GF-D8 (cell line): ENCODE data around the gene GARIN5A.

Experiments
- DNase-seq: peaks from one replicate; lab custom pipeline; 2025; lab: John Stamatoyannopoulos, UW

GARIN5A gene

DNA sequence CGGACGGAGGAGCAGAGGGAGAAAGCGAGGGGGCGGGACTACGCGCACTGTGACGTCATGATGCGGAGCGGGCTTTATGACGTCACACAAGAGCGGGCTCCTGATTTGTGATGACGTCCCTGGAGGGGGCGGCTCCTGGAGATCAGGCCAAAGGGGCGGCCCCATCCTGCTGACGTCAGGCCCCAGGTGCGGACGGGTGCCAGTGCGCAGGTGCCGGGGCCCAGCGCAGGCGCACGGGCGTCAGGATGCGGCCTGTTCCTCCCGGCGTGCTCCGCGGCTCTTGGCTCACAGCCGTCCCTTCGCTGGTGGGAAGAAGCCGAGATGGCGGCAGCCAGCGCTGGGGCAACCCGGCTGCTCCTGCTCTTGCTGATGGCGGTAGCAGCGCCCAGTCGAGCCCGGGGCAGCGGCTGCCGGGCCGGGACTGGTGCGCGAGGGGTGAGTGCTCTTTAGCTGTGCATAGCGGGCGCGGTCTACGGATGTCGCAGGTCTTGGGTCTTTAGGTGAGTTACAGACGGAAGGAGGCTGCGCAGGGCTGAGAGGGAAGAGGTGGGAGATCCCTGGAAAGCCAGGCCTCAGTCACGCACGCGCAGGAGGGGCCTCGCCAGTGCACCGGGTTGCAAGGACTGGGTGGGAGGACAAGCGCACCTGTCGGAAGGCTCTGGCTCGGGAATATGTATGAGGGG is at the start of gene GARIN5A, which contains the start of gene EMC10:
TSS of gene GARIN5A (minus strand) at position 625 of the 683 bp plus-strand sequence. CDS start at position 165, 460 bp downstream.
TSS of gene EMC10 (plus strand) at position 284 of the 683 bp plus-strand sequence. CDS start at position 322, 38 bp downstream.
- DNase-seq, result peak; percentile 36

DNA sequence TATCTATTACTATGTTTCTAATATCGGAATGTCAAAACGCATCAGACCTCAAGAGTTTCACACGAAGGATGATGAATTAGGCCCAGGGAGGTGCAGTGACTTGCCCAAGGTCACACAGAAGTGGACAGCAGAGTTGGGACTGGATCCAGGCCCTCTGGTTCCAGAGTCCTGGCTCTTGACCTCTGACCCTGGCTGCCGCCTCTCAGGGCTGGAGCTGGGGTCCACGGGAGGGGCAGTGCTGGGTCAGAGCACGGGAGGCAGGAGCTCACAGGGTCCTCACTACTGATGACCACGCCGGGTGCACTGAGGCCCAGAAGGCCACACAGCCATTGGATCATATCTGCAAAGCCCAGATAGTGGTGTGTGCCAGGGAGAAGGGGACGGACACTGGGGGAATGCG is 46.2 kb upstream of the GARIN5A start:
- no peak for DNase-seq

DNA sequence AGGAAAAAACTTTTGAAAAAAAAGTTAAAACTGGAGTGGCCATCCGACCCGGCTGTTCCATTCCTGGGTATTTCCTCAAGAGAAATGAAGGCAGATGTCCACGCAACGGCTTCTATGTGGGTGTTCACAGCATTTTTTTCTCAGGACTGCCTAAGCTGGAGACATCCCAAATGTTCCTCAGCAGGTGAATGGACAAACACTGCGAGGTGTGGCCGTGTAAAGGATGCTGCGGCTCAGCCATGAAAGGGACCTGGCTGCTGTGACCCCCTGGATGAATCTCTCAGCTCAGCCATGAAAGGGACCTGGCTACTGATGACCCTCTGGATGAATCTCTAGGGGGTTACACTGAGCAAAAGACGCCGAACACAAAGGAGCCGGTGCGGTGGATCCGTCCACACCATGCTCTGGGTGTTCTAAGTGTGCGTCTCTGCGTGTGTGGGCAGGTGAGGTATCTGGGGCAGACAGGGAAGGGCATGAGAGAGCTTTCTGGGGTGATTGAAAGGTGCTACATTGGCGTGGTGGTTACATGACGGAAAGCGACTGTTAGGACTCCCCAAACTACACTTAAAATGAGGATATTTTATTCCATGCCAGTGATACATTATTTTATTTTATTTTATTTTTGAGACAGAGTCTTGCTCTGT is 44.3 kb upstream of the GARIN5A start:
- no peak for DNase-seq

DNA sequence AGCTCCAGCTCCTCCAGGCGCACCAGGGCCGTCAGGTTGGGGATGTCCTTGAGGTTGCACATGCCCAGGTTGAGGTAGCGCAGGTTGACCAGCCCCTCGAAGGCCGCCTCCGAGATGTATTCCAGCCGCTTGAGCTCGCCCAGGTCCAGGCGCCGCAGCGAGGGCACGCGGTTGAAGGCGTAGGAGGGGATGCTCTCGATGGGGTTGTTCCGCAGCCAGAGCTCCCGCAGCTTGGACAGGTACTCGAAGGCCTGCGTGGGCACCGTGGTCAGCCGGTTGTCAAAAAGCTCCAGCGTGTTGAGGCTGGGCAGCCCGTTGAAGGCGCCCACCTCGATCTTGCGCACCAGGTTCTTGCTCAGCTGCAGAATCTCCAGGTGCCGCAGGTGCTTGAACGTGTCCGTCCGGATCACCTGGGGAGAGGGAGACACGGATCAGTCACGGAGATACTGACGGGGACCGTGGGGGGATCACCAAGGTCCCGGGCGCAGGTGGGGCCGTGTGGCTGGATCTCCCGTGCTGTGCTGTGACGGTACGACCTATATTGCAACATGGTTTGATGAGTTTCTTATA is 42.4 kb upstream of the GARIN5A start:
- no peak for DNase-seq

DNA sequence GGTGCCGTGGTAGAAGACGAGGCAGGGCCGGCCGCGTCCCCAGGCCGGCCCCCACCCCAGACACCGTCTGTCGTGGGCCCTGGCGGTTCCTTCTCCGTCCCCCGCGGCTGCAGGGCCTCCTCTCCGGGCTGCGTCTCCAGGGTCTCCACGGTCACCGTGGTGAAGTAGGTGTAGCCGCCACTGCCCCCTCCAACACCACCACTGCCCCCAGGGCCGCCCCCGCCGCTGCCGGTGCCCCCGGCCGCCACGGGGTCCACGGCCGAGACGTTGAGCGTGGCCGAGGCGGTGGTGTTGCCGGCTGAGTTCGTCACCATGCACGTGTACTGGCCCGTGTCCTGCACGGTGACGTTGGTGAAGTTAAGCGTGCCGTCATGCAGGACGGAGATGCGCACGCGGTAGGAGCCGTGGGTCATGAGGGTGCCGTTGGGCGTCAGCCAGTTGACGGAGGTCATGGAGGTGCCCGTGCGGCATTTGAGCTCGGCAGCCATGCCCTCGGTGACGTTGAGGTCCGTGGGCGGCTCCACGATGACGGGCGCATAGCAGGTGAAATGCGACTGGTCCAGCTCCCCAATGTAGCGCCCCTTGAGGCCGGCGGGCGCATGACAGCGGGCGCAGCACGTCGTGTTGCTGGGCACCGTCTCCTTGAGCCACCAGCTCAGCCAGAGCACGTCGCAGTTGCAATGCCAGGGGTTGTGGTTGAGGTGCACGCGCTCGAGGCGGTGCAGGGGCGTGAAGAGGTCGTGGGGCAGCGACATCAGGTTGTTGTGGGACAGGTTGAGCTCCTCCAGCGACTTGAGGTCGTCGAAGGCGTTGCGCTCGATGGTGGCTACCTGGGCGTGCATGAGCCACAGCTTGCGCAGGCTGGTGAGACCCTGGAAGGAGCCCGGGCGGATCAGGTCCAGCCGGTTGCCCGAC is 41.7 kb upstream of the GARIN5A start:
- DNase-seq, result no peak

DNA sequence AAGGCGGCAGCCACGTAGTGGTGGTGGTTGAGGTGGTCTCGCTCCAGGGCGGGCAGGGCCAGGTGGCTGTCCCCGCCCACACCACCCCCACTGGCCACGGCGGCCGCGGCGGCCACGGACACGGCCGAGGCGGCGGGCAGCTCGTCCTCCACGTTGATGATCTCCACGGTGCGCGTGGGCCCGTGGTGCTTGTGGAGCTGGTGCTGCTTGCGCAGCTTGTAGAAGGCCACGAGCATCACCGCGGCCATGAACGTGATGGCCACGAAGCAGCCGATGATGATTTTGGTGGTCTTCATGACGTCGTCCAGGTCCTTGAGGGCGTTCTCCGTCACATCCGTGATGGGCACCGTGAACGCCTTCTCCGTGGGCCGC is 41.0 kb upstream of the GARIN5A start:
- no peak for DNase-seq

DNA sequence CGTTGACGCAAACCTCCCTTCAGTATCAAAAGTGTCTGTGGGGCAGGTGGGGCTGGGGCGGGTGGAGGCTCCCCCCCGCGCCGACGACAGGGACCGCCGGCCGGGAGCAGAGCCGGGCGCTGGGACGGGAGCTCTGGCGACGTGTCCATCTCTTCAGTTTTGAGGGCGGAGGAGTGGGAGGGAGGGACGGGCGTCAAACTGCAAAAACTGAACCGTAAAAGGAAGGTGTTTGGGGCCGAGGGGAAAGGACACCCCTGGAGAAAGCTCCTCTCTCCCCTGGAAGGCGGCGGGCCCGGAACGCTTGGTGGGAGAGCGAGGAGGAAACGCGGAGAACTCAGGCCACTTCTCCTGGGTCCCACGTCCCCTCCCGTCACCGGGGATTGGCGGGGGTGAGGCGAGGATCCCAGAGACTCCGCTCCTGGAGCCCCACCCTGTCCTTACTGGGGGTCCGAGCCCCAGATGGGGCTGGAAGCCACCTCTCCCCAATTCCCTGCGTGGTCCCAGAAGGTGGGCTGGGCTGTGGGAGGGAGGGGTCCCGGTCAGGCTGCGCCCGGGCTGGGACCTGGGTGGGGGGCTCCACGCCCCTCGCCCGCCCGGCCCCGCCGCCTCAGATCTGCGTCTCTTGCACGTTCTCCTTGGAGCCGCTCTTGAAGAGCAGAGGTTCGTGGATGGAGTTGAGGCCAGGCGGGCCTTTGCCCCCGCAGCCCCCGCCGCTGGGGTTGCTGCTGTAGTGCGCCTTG is 40.5 kb upstream of the GARIN5A start:
- DNase-seq, result no peak

DNA sequence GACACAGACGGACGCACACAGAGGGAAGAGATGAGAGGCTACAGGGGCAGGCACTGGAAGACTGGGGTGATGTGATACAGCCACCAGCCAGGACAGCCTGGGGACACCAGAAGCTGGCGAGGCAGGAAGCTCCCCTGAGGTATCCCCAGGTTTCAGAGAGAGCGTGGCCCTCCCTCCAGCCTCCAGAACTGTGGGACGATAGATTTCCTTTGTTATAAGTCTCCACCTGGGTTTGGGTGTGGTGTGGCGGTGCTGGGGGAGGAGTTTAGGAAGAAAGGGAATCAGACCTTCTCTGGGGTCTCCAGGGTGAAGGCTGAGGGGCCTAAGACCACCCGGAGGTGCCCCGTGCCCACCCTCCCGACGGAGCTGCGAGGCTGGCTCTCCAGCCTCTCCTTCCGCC is 39.8 kb upstream of the GARIN5A start:
- no peak for DNase-seq

DNA sequence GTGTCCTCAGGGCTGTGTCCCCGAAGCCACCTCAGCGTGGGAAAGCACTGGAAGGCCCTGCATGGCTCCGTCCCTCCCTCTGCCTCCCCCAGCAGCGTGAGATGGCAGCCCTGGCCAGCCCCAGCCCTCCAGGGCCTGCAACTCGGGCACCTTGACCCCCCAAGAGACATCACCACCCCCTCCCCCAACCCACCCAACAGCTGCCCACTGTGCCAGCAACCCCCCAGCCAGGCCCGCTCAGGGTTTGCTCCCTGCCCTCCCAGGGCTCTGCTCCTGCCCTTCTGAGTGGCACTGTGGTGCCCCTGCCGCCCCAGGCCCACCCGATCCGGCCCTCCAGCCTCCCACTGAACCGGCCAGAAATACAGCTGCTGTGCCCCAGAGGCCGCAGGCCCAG is 38.5 kb upstream of the GARIN5A start:
- DNase-seq, result no peak

DNA sequence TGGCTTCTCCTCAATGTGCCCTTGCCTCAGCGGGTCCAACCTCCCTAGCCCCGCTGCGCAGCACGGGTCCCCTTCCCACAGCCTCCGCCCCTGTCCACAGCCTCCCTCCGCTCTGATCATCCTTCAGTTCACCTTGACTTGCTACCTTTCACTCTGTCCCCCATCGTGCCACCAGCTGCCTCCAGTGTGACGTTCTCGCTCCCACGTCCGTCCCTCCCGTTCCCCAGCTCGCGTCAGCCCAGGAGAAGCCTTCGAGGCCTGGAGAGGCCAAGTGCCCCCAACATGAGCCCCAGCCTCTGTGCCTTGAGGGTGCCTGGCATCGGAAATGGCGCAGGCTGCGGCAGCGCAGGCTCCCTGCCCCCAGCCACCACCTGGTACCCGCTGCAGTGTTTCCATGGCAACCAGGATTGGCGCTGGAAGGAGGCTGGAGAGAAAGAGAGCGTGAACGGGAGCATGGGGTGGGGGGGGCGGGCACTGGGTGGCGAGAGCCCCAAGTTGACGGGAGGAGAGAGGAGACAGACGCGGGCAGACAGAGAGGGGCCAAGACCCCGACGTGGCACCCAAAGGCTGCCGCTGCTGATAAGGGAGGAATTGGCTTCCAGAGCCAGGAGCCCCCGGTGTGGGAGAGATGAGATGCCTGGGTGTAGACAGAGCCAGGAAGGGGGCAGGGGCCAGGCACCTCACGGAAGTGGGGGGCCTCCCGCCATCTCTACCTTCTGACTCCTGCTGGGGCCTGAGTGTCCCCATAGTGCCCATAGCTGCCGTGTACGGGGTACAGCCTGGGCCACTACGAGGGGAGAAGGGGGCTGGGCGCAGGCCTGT is 37.9 kb upstream of the GARIN5A start:
- no peak for DNase-seq

DNA sequence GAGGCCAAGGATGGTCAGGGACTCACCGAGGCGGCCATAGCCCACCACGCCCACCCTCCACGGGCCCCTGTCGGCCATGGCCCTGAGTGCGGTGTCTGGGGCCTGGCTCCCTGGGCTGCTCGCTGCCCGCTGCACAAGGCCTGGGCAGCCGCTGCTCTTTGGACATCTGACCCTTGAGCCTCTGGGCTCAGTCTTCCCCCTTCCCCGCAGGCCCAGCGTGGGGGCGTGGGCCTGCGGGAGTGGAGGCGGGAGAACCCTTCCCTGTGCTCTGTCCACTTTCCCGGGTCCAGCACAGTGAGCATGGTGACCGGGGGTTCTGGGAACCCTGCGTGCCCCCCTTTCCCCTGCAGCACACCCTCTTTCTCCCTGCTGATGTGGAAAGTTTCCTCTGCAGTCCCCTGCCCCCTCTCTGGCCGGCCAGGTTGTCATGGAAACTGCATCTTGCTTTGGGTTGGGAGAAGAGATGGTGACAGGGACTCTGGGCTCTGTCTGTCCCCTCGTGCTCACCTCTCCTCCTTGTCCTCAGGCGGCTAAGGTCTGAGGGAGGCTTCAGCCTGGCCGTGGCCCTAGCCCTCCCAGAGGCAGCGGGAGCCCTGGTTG is 37.2 kb upstream of the GARIN5A start, which contains the start of gene ASPDH:
TSS of gene ASPDH (minus strand) at position 168 of the 600 bp plus-strand sequence. CDS start at position 78, 90 bp downstream.
- DNase-seq, result no peak

DNA sequence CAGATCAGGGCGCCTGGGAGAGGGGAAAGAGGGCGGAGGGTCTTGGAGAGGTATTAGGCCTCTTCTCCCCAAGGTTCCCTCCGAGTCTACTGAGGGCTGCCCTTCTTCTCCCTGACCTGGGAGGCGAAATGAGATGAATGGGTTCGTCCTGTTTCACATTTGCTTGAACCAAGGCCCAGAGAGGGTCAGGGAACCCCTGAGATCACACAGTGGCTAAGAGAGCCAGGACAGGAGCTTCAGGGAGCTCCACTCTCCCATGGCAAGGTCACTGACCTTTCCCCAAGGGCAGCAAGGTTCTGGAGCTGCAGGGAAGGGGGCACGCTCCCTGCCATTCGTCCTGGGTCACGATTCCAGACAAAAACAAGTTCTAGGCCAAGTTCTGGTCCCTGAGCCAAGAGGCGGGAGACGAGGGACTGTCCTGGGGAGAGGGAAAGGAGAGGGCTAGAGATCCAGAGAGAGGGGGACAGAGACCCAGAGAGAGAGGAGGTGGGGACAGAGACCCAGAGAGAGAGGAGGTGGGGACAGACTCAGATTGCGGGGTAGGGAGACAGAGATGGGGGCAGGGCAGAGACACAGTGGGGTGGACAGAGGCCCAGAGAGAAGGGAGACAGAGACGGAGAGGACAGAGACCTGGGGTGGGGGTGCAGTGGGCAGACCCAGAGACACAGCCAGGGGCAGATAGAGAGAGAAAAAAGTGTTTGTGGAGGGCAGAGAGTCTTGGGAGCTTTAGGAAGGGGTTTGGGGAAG is 36.5 kb upstream of the GARIN5A start:
- DNase-seq, result no peak

DNA sequence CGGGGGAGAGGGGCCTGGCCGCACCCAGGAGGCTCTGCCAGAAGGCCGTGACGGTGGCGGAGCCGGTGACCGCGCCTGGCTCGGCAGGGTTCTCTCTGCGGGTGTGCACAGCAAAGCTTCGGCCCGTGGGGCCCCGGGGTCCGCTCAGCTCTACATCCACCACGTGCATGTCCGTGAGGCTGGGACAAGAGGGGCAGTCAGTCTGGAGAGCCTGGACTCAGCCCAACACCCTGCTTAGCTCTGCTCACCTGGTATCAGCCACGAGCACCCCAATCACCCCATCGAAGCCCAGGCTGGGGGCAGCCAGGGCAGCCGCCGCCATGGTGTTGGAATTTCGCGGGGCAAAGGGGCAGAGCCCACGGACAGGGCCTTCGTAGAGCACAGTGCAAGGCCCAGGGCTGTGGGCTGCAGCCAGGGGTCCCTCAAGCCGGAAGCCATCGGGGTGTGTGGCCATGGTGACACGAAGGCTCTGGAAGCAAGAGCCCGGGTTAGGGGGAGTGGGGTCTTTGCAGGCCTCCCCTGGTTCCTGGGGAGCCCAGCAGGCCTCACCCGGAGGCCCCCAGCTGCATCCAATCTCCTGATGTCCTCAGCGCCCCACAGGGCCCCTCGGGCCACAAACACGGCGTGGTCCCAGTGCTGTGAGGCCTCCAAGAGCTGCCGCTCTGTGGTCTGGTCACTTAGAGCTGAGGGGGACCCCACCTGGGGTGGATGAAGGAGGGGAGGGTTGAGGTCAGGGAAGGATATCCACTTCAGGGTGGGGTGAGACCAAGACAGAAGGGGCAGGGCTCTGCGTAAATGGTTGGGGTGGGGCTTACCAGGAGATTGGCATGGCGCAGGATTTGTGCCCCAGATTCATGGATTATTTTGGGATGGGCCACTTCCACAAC is 35.7 kb upstream of the GARIN5A start:
- DNase-seq, result no peak

DNA sequence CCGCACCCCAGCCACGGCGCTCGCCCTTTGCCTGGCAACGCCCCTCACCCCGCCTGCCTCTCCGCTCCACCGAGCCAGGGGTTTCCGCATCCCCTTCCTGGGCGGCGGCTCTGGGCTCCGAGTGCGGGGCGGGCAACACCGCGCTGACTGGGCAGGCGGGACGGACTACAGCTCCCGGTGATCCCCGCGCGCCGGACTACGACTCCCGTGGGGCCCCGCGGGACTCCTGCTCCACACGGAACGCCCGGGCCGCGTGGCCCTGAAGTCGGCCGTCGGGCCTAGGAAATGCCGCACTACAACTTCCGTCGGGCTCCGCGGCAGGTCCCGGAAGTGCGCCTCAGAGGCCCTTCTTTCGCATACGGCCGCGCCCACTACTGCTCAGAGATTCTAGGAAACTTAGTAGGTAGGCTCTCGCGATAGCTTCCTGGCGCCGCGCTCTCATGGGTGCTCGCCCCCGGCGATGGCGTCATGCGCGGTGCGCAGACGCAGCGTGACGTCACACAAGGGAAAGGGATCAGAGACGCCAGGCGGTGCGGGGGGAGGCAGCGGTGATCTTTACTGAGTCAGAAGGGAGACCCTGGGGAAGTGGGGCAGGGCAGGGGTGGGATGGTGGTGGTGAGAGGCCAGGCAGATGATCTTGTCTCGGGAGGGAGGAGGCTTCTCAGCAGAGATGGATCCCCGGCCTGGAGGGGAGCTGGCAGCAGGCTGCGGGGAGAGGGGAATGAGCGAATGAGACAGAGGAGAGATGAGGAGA is 34.6 kb upstream of the GARIN5A start, which contains the start of gene JOSD2:
TSS of gene JOSD2 (minus strand) at position 123 of the 754 bp plus-strand sequence. CDS start 760 bp downstream, outside the sequence.
- DNase-seq, result peak; percentile 98

DNA sequence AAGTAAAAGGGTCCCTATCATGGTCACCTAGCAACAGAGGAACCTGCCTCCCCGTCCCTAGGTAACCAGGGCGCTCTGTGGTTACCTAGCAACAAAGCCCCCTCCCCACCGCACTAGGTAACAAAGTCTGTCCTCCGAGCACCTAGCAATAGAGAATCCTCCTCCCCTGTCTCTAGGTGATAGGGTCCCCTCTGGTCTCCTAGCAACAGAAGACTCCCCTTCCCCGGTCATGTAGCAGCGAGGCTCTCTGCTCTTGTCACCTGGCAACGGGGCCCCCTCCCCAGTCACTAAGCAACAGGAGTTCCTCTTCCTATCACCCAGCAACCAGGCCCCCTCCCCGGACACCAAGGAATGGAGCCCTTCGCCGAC is 34.0 kb upstream of the GARIN5A start:
- DNase-seq, result no peak

DNA sequence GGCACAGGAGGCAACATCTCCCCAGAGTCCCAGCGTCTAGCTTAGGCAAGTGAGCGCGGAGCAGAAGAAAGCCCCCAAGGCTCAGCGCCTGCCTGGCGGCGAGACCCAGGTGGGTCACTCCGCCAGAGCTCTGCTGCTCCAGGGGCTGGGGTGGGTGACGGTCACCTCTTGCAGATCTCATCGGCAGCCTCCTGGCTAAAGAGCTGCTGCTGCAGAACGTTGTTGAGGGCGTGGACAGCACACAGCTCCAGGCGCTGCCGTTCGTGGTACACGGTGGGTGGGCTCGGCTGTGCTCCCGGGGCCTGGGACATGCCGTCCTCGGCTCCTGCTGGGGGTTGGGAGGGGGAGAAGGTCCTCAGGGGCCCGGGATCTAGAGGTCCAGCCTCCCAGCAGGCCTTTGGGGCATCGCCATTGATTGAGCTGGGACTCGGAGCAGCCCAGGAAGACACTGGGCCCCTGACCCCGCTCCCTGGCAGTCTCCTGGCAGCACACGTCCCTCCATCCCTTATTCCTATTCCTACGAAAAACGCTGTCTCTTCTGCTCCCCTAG is 33.5 kb upstream of the GARIN5A start:
- DNase-seq, result no peak

DNA sequence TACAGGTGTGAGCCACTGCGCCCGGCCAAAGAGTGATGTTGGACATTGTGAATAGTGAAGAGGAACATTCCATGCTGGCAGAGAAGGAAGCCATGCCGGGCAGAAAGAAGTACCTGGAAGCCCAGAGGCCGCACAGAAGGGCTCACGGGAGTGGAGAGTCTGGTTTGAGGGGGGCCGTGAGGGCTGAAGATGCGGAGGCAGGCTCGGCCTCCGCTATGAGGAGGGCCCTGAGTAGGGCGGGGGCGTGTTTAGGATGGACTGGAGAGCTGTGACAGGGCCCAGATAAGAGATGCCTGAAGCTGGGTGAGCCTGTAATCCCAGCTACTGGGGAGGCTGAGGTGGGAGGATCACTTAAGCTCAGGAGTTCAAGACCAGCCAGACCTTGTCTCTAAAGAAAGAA is 32.7 kb upstream of the GARIN5A start:
- no peak for DNase-seq
